IMR-90 (cell line): Measurements from ENCODE around the gene TAS2R10. TPM values are rescaled to one million over a fixed set of nuclear protein-coding genes. Genes with fewer than 3 reads are reported as not detected.

Experiments
- ATAC-seq: fragments of 200-7000 bp; cut with Tn5 transposase; 2 replicates; pipeline ENCODE4 v1.9.1; 2020; ENCODE audit warnings: low read depth, mild to moderate bottlenecking, moderate library complexity
- BruUV-seq: library from RNA; stranded (reverse); fragments of 400-500 nt; replicated peaks from 2 replicates; lab custom pipeline; 2021; lab: Mats Ljungman, UMichigan
- CTCF ChIA-PET: fragments of 300-600 bp; formaldehyde crosslinking; extraction: SDS; loops from one replicate; lab custom pipeline; 2021; ENCODE audit warnings: antibody characterized with exemption; lab: Yijun Ruan, JAX
- POLR2A ChIA-PET: fragments of 300-600 bp; sonication (Branson Sonifier 250); formaldehyde crosslinking; loops from one replicate; lab custom pipeline; 2022; ENCODE audit warnings: antibody characterized with exemption; ENCODE audit not compliant: unreplicated experiment; lab: Charles Lee
- DNase-seq: peaks from one replicate; pipeline ENCODE4 v3.0.0; 2013
- H2AFZ ChIP-seq: replicated peaks from 2 replicates; pipeline ENCODE3; 2013; ENCODE audit warnings: low read length, mild to moderate bottlenecking; ENCODE audit not compliant: poor library complexity
- H2AK5ac ChIP-seq: 2 replicates; pipeline ENCODE4 v1.6.1; 2013; ENCODE audit warnings: low read depth, low read length, inconsistent platforms
- H2AK9ac ChIP-seq: replicated peaks from 2 replicates; pipeline ENCODE3; 2013; ENCODE audit warnings: mild to moderate bottlenecking, low read depth, low read length, moderate library complexity; ENCODE audit not compliant: poor library complexity
- H2BK120ac ChIP-seq: 2 replicates; pipeline ENCODE4 v1.6.1; 2013; ENCODE audit warnings: low read depth, low read length, inconsistent platforms
- H2BK15ac ChIP-seq: 3 replicates; pipeline ENCODE4 v1.6.1; 2013; ENCODE audit warnings: low read depth, low read length, inconsistent platforms
- H2BK20ac ChIP-seq: 2 replicates; pipeline ENCODE4 v1.6.1; 2013; ENCODE audit warnings: low read depth, mild to moderate bottlenecking, inconsistent platforms, low read length, moderate library complexity
- H2BK5ac ChIP-seq: 2 replicates; pipeline ENCODE4 v1.6.1; 2013; ENCODE audit warnings: mild to moderate bottlenecking, low read depth, low read length, inconsistent platforms; ENCODE audit not compliant: poor library complexity, severe bottlenecking
- H3K14ac ChIP-seq: replicated peaks from 2 replicates; pipeline ENCODE4 v1.6.1; 2013; ENCODE audit warnings: low read depth, low read length, inconsistent platforms
- H3K18ac ChIP-seq: 2 replicates; pipeline ENCODE4 v1.6.1; 2013; ENCODE audit warnings: low read depth, low read length, control low read depth
- H3K23ac ChIP-seq: 2 replicates; pipeline ENCODE4 v1.6.1; 2013; ENCODE audit warnings: low read depth, low read length, inconsistent platforms
- H3K27ac ChIP-seq: 2 replicates; pipeline ENCODE4 v1.5.1; 2013; ENCODE audit warnings: mild to moderate bottlenecking, control low read depth, low read length; ENCODE audit not compliant: insufficient read depth
- H3K27me3 ChIP-seq: 2 replicates; pipeline ENCODE4 v1.6.1; 2013; ENCODE audit warnings: low read length; ENCODE audit not compliant: control insufficient read depth, insufficient read depth
- H3K36me3 ChIP-seq: 2 replicates; pipeline ENCODE4 v1.6.1; 2013; ENCODE audit warnings: low read length, mixed read lengths; ENCODE audit not compliant: control insufficient read depth, insufficient read depth
- H3K4ac ChIP-seq: 2 replicates; pipeline ENCODE4 v1.6.1; 2013; ENCODE audit warnings: low read depth, low read length, inconsistent platforms
- H3K4me1 ChIP-seq: 2 replicates; pipeline ENCODE4 v1.6.1; 2013; ENCODE audit warnings: low read length, mixed read lengths; ENCODE audit not compliant: control insufficient read depth, insufficient read depth
- H3K4me2 ChIP-seq: 2 replicates; pipeline ENCODE4 v1.6.1; 2013; ENCODE audit warnings: low read depth, mild to moderate bottlenecking, control low read depth, low read length, moderate library complexity
- H3K4me3 ChIP-seq: 2 replicates; pipeline ENCODE4 v1.5.1; 2013; ENCODE audit warnings: low read depth, mild to moderate bottlenecking, control low read depth, low read length, moderate library complexity; ENCODE audit not compliant: insufficient read depth
- H3K56ac ChIP-seq: 2 replicates; pipeline ENCODE4 v1.6.1; 2013; ENCODE audit warnings: low read length, inconsistent platforms; ENCODE audit not compliant: insufficient read depth; ENCODE audit errors: extremely low read depth
- H3K79me1 ChIP-seq, 2 experiments: 2 replicates each; pipeline ENCODE4 v1.6.1; 2013; ENCODE audit warnings: low read length in 2 of 2, inconsistent platforms in 1 of 2, low read depth in 1 of 2
- H3K9ac ChIP-seq: 2 replicates; pipeline ENCODE4 v1.6.1; 2013; ENCODE audit warnings: low read depth, low read length, control low read depth
- H3K9me1 ChIP-seq: 2 replicates; pipeline ENCODE4 v1.6.1; 2013; ENCODE audit warnings: low read length, inconsistent platforms; ENCODE audit not compliant: insufficient read depth
- H3K9me3 ChIP-seq: 2 replicates; pipeline ENCODE4 v1.6.1; 2013; ENCODE audit warnings: low read length; ENCODE audit not compliant: control insufficient read depth, insufficient read depth
- H4K20me1 ChIP-seq: 2 replicates; pipeline ENCODE4 v1.6.1; 2013; ENCODE audit warnings: low read length, inconsistent platforms; ENCODE audit not compliant: insufficient read depth
- H4K5ac ChIP-seq: 2 replicates; pipeline ENCODE4 v1.6.1; 2013; ENCODE audit warnings: mild to moderate bottlenecking, low read depth, low read length, control low read depth
- H4K8ac ChIP-seq, 2 experiments: 2 replicates each; pipeline ENCODE4 v1.6.1; 2013; ENCODE audit warnings: low read depth in 2 of 2, low read length in 2 of 2, control low read depth in 1 of 2, inconsistent platforms in 1 of 2
- H4K91ac ChIP-seq: 2 replicates; pipeline ENCODE4 v1.6.1; 2013; ENCODE audit warnings: low read depth, low read length, inconsistent platforms; ENCODE audit not compliant: insufficient read depth
- CEBPB ChIP-seq: IDR thresholded peaks from 2 replicates; pipeline ENCODE4 v1.6.1; 2012; ENCODE audit warnings: low read depth, low read length, improper control_type of control experiment
- RFX5 ChIP-seq: IDR thresholded peaks from 2 replicates; pipeline ENCODE4 v1.8.0; 2012; ENCODE audit warnings: low read depth, mild to moderate bottlenecking, low read length, moderate library complexity
- USF2 ChIP-seq: fragments of 150-350 bp; IDR thresholded peaks from 2 replicates; pipeline ENCODE4 v1.6.1; 2017; ENCODE audit warnings: mild to moderate bottlenecking, antibody characterized with exemption, low read length, low read depth
- WGBS, 2 experiments: methylation state at CpG; one replicate each; pipeline versions ENCODE4 v1.1.5 to v1.1.7; 2013; ENCODE audit warnings: missing lambda C conversion rate in 2 of 2; ENCODE audit not compliant: insufficient read length in 1 of 2; ENCODE audit errors: extremely low coverage in 2 of 2; 5-methylcytosine and 5-hydroxymethylcytosine counted together
- dilution Hi-C: fragments of 300-500 bp; cut with HindIII; formaldehyde crosslinking; loops from one replicate; pipeline ENCODE4 v1.14.3; 2018; ENCODE audit warnings: low sequenced_read_pairs; ENCODE audit not compliant: unreplicated experiment
- in situ Hi-C: fragments of 300-500 bp; cut with MboI; formaldehyde crosslinking; loops from 3 replicates; pipeline ENCODE4 v1.14.3; 2019; ENCODE audit warnings: low sequenced_read_pairs, inconsistent platforms, mixed read lengths
- intact Hi-C: fragments of 100-400 bp; cut with micrococcal nuclease; formaldehyde crosslinking; loops from 2 replicates; pipeline ENCODE4 v1.10.0; 2022
- polyA plus RNA-seq, 3 experiments: library from polyadenylated mRNA; depleted of rRNA; stranded (reverse); fragments of >200 nt; gene quantifications; 2 replicates each; pipeline ENCODE4 v1.2.3, GENCODE V29; 2012; ENCODE audit warnings: low replicate concordance in 1 of 3
- total RNA-seq: library from RNA; depleted of rRNA; stranded (reverse); fragments of >200 nt; gene quantifications from 2 replicates; pipeline ENCODE4 v1.2.3, GENCODE V29; 2012

The TAS2R10 gene
- total and polyA plus RNA-seq, 2 of the 4 experiments (the other 2 are of a cell fraction), result 0.07 to 0.36 TPM

GRCh38 chr12:10783252-10783651, 42.9 kb downstream of the TAS2R10 start:
- no peak overlapping the region for H2AK5ac ChIP-seq
- no peak overlapping the region for H3K4ac ChIP-seq
- intact Hi-C loops (no loop called here), dilution Hi-C loops (loop anchor here (25.0 kb wide), 1 partner anchor 404 kb away; the partner anchor contains the start of gene TAS2R42), in situ Hi-C loops (no loop called here)
- H2AFZ ChIP-seq, result no peak overlapping the region
- H3K14ac ChIP-seq, result no peak overlapping the region
- no peak overlapping the region for H2BK120ac ChIP-seq
- H3K4me1 ChIP-seq, result no peaks in the 10 kb centered on the region
- H4K8ac ChIP-seq, result no peak overlapping the region
- no peak overlapping the region for H3K56ac ChIP-seq
- H3K23ac ChIP-seq, result no peak overlapping the region
- no peak overlapping the region for H4K91ac ChIP-seq
- WGBS, 2 experiments, result no CpG with 5 or more reads among the region's 5 CpGs
- H3K9me3 ChIP-seq, result no peaks in the 10 kb centered on the region
- DNase-seq (no peak), ATAC-seq (no peak)
- no peak for TF ChIP-seq RFX5
- peak; percentile 73 for TF ChIP-seq CEBPB
- no peak for TF ChIP-seq USF2
- H4K20me1 ChIP-seq, result no peaks in the 10 kb centered on the region
- no peak overlapping the region for H3K4me2 ChIP-seq
- no TSS peak for BruUV-seq
- H2BK5ac ChIP-seq, result no peak overlapping the region
- no peak overlapping the region for H2BK20ac ChIP-seq
- H2BK15ac ChIP-seq, result no peak overlapping the region
- H3K4me3 ChIP-seq, result no peak overlapping the region
- no peak overlapping the region for H3K9ac ChIP-seq
- no peak overlapping the region for H3K27ac ChIP-seq
- no peaks in the 10 kb centered on the region; the same call in 1 of the 2 replicates for H3K27me3 ChIP-seq
- no peak overlapping the region for H4K5ac ChIP-seq
- POLR2A ChIA-PET, result no interaction called here
- no peaks in the 10 kb centered on the region for H3K36me3 ChIP-seq
- H3K9me1 ChIP-seq, result no peaks in the 10 kb centered on the region
- CTCF ChIA-PET, result no interaction called here
- no peak overlapping the region for H3K18ac ChIP-seq
- H2AK9ac ChIP-seq, result no peak overlapping the region
- no peaks in the 10 kb centered on the region for H3K79me1 ChIP-seq
